Peyer's patch (tissue), 4 donors: ENCODE data around the gene TRIM9.

Experiments
- CTCF ChIP-seq, 6 experiments: fragments of 450-650 bp in 4 of 6; fragments of 200-600 bp in 2 of 6; sonication (generic) in 1 of 6; IDR thresholded peaks; one replicate each; pipeline ENCODE4 v1.5.1; 2017 to 2019; ENCODE audit warnings: antibody characterized with exemption in 6 of 6, mild to moderate bottlenecking in 3 of 6, moderate library complexity in 1 of 6
- POLR2A ChIP-seq, 2 donors: fragments of 450-650 bp; IDR thresholded peaks; one replicate each; pipeline ENCODE4 v1.5.1; 2017; ENCODE audit warnings: antibody characterized with exemption in 2 of 2, mild to moderate bottlenecking in 2 of 2, moderate library complexity in 2 of 2

- TF ChIP-seq POLR2A (IDR thresholded peaks at IDR 0.05) = no peak
- TF ChIP-seq CTCF (IDR thresholded peaks at IDR 0.05) = peak in 5 of 6 experiments; percentile 37 to 53 (median 43)
Measured at GRCh38 chr14:50954811-50955372, 140.0 kb downstream of the TRIM9 start.
